Activated naive CD4-positive, alpha-beta T cell treated with anti-CD3 and anti-CD28 coated beads for 36 hours (primary cell): Measurements from ENCODE around the gene PTPRCAP. TPM values are rescaled to one million over a fixed set of nuclear protein-coding genes. Genes with fewer than 3 reads are reported as not detected.

Experiments used
- CTCF ChIA-PET: fragments of 350-600 bp; sonication (Branson Sonifier 250); formaldehyde crosslinking; loops from one replicate; lab custom pipeline; 2021; ENCODE audit warnings: antibody characterized with exemption; lab: Charles Lee
- DNase-seq: peaks from one replicate; pipeline ENCODE4 v3.0.0-alpha.2; 2020
- H3K27ac Mint-ChIP-seq: one replicate; pipeline ENCODE4 v1.8.0; 2021; ENCODE audit warnings: mild to moderate bottlenecking, mixed read lengths
- H3K27me3 Mint-ChIP-seq: one replicate; pipeline ENCODE4 v1.8.0; 2021; ENCODE audit warnings: low read depth, mixed read lengths
- H3K36me3 Mint-ChIP-seq: one replicate; pipeline ENCODE4 v1.8.0; 2021; ENCODE audit warnings: low read depth, mixed read lengths
- H3K4me1 Mint-ChIP-seq: one replicate; pipeline ENCODE4 v1.8.0; 2021; ENCODE audit warnings: low read depth, mixed read lengths
- H3K4me3 Mint-ChIP-seq: one replicate; pipeline ENCODE4 v1.8.0; 2021; ENCODE audit warnings: mild to moderate bottlenecking, moderate library complexity, mixed read lengths
- H3K9me3 Mint-ChIP-seq: one replicate; pipeline ENCODE4 v1.8.0; 2021; ENCODE audit warnings: mixed read lengths
- intact Hi-C: fragments of 100-400 bp; cut with micrococcal nuclease; formaldehyde crosslinking; loops from one replicate; pipeline ENCODE4 v1.15.1; 2023
- total RNA-seq, 2 experiments: library from RNA; stranded (reverse); gene quantifications; one replicate each; pipeline ENCODE4 v1.2.3, GENCODE V29; 2021

The PTPRCAP gene
- total RNA-seq, 2 experiments from 2014 or later = 56.8 to 62.4 TPM

- H3K4me3 Mint-ChIP-seq = no peak overlapping the region
- DNase-seq = no peak
- H3K27me3 Mint-ChIP-seq = no peaks in the 10 kb centered on the region
- peaks cover 55% of the 10 kb centered on the region for H3K4me1 Mint-ChIP-seq
- CTCF ChIA-PET = interaction anchor here (1.3 to 1.7 kb wide), 4 partner anchors 13 to 49 kb away, joined by 3 to 9 read pairs (median 6); no protein-coding TSS in a partner anchor
- H3K9me3 Mint-ChIP-seq = no peaks in the 10 kb centered on the region
- intact Hi-C loops = no loop called here
- no peak overlapping the region for H3K27ac Mint-ChIP-seq
- peaks cover 23% of the 10 kb centered on the region for H3K36me3 Mint-ChIP-seq
Observed at GRCh38 chr11:67395555-67396258, 41.8 kb downstream of the PTPRCAP start.

- H3K4me1 Mint-ChIP-seq = peaks cover 49% of the 10 kb centered on the region
- no peaks in the 10 kb centered on the region for H3K27me3 Mint-ChIP-seq
- CTCF ChIA-PET = interaction anchor here (0.8 to 1.5 kb wide), 2 partner anchors 12 to 26 kb away, joined by 3 read pairs; no protein-coding TSS in a partner anchor
- no peaks in the 10 kb centered on the region for H3K9me3 Mint-ChIP-seq
- peak overlapping the region; percentile 86 for H3K4me3 Mint-ChIP-seq
- peaks cover 14% of the 10 kb centered on the region for H3K36me3 Mint-ChIP-seq
- intact Hi-C loops = loop anchor here (5.0 kb wide), 1 partner anchor 152 kb away; no protein-coding TSS in a partner anchor
- H3K27ac Mint-ChIP-seq = no peak overlapping the region
- DNase-seq = no peak
Observed at GRCh38 chr11:67393990-67394389, 43.5 kb downstream of the PTPRCAP start.

- H3K9me3 Mint-ChIP-seq = no peaks in the 10 kb centered on the region
- intact Hi-C loops = loop anchor here (5.0 kb wide), 1 partner anchor 151 kb away; no protein-coding TSS in a partner anchor
- no peak for DNase-seq
- CTCF ChIA-PET = interaction anchor here (0.8 to 1.0 kb wide), 2 partner anchors 9 to 27 kb away, joined by 3 read pairs; no protein-coding TSS in a partner anchor
- peaks cover 47% of the 10 kb centered on the region for H3K4me1 Mint-ChIP-seq
- H3K36me3 Mint-ChIP-seq = peaks cover 13% of the 10 kb centered on the region
- peak overlapping the region; percentile 86 for H3K4me3 Mint-ChIP-seq
- H3K27ac Mint-ChIP-seq = no peak overlapping the region
- no peaks in the 10 kb centered on the region for H3K27me3 Mint-ChIP-seq
Observed at GRCh38 chr11:67393437-67393836, 44.0 kb downstream of the PTPRCAP start.

- CTCF ChIA-PET = interaction anchor here (0.8 to 1.3 kb wide), 9 partner anchors 9 to 77 kb away, joined by 3 to 7 read pairs (median 3); partner anchors contain the start of genes POLD4 and PPP1CA
- peaks cover 36% of the 10 kb centered on the region for H3K4me1 Mint-ChIP-seq
- no peaks in the 10 kb centered on the region for H3K9me3 Mint-ChIP-seq
- no peak for DNase-seq
- peak overlapping the region; percentile 86 for H3K4me3 Mint-ChIP-seq
- H3K36me3 Mint-ChIP-seq = peaks cover 10% of the 10 kb centered on the region
- no peaks in the 10 kb centered on the region for H3K27me3 Mint-ChIP-seq
- intact Hi-C loops = loop anchor here (5.0 kb wide), 1 partner anchor 150 kb away; no protein-coding TSS in a partner anchor
- peak overlapping the region; percentile 51 for H3K27ac Mint-ChIP-seq
Observed at GRCh38 chr11:67392183-67392715, 45.2 kb downstream of the PTPRCAP start.

GRCh38 chr11:67391304-67392182 is 45.9 kb downstream of the PTPRCAP start, which contains the start of gene RAD9A:
Gene RAD9A, plus strand, starts transcription at chr11:67391986. Its CDS starts 59 bp downstream, at chr11:67392045.
- CTCF ChIA-PET = interaction anchor here (0.6 to 1.7 kb wide), 14 partner anchors 9 to 78 kb away, joined by 3 to 7 read pairs (median 3); partner anchors contain the start of genes POLD4 and PPP1CA
- Mint-ChIP-seq H3K27ac (peak within 1 kb of the TSS; percentile 51), H3K4me3 (peak within 1 kb of the TSS; percentile 86), H3K27me3 (no peaks in the 10 kb centered on the region), H3K36me3 (peaks cover 5% of the 10 kb centered on the region), H3K4me1 (peaks cover 31% of the 10 kb centered on the region), H3K9me3 (no peaks in the 10 kb centered on the region)
- DNase-seq = peak; percentile 93
- intact Hi-C loops = loop anchor here (1.0 to 5.0 kb wide), 2 partner anchors 78 to 149 kb away; partner anchors contain the start of gene TMEM134

- CTCF ChIA-PET = interaction anchor here (0.6 to 1.7 kb wide), 6 partner anchors 9 to 73 kb away, joined by 3 to 6 read pairs (median 4); no protein-coding TSS in a partner anchor
- Mint-ChIP-seq H3K9me3 (no peaks in the 10 kb centered on the region), H3K27ac (peak overlapping the region; percentile 39), H3K36me3 (peaks cover 5% of the 10 kb centered on the region), H3K27me3 (no peaks in the 10 kb centered on the region), H3K4me1 (peaks cover 28% of the 10 kb centered on the region), H3K4me3 (peak overlapping the region; percentile 86)
- no peak for DNase-seq
- intact Hi-C loops = loop anchor here (1.0 to 5.0 kb wide), 2 partner anchors 78 to 149 kb away; partner anchors contain the start of gene TMEM134
Observed at GRCh38 chr11:67390947-67391303, 46.6 kb downstream of the PTPRCAP start.

GRCh38 chr11:67389477-67389876 is 48.0 kb downstream of the PTPRCAP start:
- CTCF ChIA-PET = interaction anchor here (1.2 to 1.5 kb wide), 4 partner anchors 9 to 43 kb away, joined by 3 to 5 read pairs (median 4); partner anchors contain the start of gene TBC1D10C
- H3K9me3 Mint-ChIP-seq = no peaks in the 10 kb centered on the region
- intact Hi-C loops = loop anchor here (1.0 kb wide), 1 partner anchor 117 kb away; no protein-coding TSS in a partner anchor
- H3K4me3 Mint-ChIP-seq = peak overlapping the region; percentile 38
- peaks cover 28% of the 10 kb centered on the region for H3K4me1 Mint-ChIP-seq
- peaks cover 5% of the 10 kb centered on the region for H3K36me3 Mint-ChIP-seq
- peak; percentile 65 for DNase-seq
- no peak overlapping the region for H3K27ac Mint-ChIP-seq
- no peaks in the 10 kb centered on the region for H3K27me3 Mint-ChIP-seq

- Mint-ChIP-seq H3K27me3 (no peaks in the 10 kb centered on the region), H3K9me3 (no peaks in the 10 kb centered on the region), H3K27ac (no peak overlapping the region), H3K4me3 (no peak overlapping the region), H3K4me1 (peaks cover 14% of the 10 kb centered on the region), H3K36me3 (peaks cover under 1% of the 10 kb centered on the region)
- CTCF ChIA-PET = interaction anchor here (1.3 to 19.4 kb wide), 4 partner anchors 10 to 42 kb away, joined by 3 to 636 read pairs (median 8); partner anchors contain the start of genes POLD4 and PPP1CA
- intact Hi-C loops = no loop called here
- DNase-seq = no peak
Observed at GRCh38 chr11:67387518-67387917, 50.0 kb downstream of the PTPRCAP start.

- CTCF ChIA-PET = interaction anchor here (0.8 to 19.4 kb wide), 5 partner anchors 9 to 41 kb away, joined by 3 to 636 read pairs (median 6); partner anchors contain the start of genes POLD4 and PPP1CA
- no peak overlapping the region for H3K4me3 Mint-ChIP-seq
- H3K4me1 Mint-ChIP-seq = peaks cover 12% of the 10 kb centered on the region
Observed at GRCh38 chr11:67387069-67387468, 50.4 kb downstream of the PTPRCAP start.

More at GRCh38 chr11:67387069-67387468, 50.4 kb downstream of the PTPRCAP start:
- no peaks in the 10 kb centered on the region for H3K9me3 Mint-ChIP-seq
- H3K27me3 Mint-ChIP-seq = peaks cover 2% of the 10 kb centered on the region
- no peak overlapping the region for H3K27ac Mint-ChIP-seq
- DNase-seq = no peak
- H3K36me3 Mint-ChIP-seq = no peaks in the 10 kb centered on the region
- intact Hi-C loops = no loop called here
